ENCODE results near the gene DNAJC22.

DNA sequence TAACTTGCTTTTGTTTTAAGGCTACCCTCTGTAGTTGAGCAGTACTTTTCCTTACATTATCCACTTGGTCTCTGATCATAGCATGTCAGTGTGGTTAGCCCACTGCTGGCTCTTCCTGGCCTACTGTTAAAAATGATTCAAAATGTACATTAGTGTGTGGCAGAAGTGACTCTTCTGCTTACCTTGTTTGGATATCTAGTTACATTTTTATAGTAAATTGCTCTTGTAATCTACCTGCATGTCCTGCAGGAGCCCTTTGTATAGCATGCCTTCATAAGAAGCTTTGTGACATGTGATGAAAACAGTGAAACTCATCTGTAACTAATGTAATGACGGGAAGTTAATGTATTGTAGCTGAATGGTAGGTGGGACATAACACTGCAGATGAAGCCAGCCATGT, 28.7 kb downstream of the DNAJC22 start:
- TF ChIP-seq POLR2A (IDR thresholded peaks at IDR 0.05): no peak
- TF ChIP-seq CTCF (IDR thresholded peaks at IDR 0.05): no peak

All from Peyer's patch (tissue), 4 donors.